Stimulated activated CD4-positive, alpha-beta T cell treated with anti-CD3 and anti-CD28 coated beads, TNF-alpha, amount 100 ng/mL, for 48 hours (primary cell): ENCODE results near the gene KLK15.
"Not testable (repeated sequence)": the region's sequence is repeated elsewhere in the genome, so short reads cannot be mapped to it uniquely, and the experiment has no call there.

Source experiments
- DNase-seq, 3 donors: peaks; one replicate each; pipeline ENCODE4 v3.0.0-alpha.2; 2020; ENCODE audit warnings: low read depth in 3 of 3

Gene KLK15

GRCh38 chr19:50796128-50796633 lies 37.2 kb downstream of the KLK15 start:
- DNase-seq: no peak

GRCh38 chr19:50795664-50796073 lies 37.7 kb downstream of the KLK15 start:
- DNase-seq: no peak

- no peak for DNase-seq
Observed at GRCh38 chr19:50794876-50795663, 38.3 kb downstream of the KLK15 start.

- no peak for DNase-seq
Observed at GRCh38 chr19:50794074-50794875, 39.1 kb downstream of the KLK15 start.

- no peak for DNase-seq
Observed at GRCh38 chr19:50793558-50794065, 39.8 kb downstream of the KLK15 start.

- DNase-seq: no peak
Observed at GRCh38 chr19:50792272-50793250, 40.8 kb downstream of the KLK15 start.

GRCh38 chr19:50791594-50792271 lies 41.6 kb downstream of the KLK15 start:
- DNase-seq: no peak

GRCh38 chr19:50790922-50791467 lies 42.4 kb downstream of the KLK15 start:
- no peak for DNase-seq

- DNase-seq: no peak
Observed at GRCh38 chr19:50790396-50790795, 43.0 kb downstream of the KLK15 start, which contains the start of gene ACP4. Gene ACP4, plus strand, starts transcription at chr19:50790415. Its CDS starts 0 bp downstream, at chr19:50790415.

GRCh38 chr19:50785329-50785728 lies 48.0 kb downstream of the KLK15 start:
- DNase-seq: no peak

- no peak for DNase-seq
Observed at GRCh38 chr19:50784710-50785109, 48.7 kb downstream of the KLK15 start.

- DNase-seq: not testable (repeated sequence)
Observed at GRCh38 chr19:50783848-50784152, 49.6 kb downstream of the KLK15 start.

GRCh38 chr19:50780753-50781435 lies 52.5 kb downstream of the KLK15 start:
- DNase-seq: no peak

GRCh38 chr19:50779504-50780457 lies 53.6 kb downstream of the KLK15 start:
- DNase-seq: no peak

GRCh38 chr19:50778906-50779430 lies 54.4 kb downstream of the KLK15 start:
- DNase-seq: no peak

GRCh38 chr19:50777830-50778303 lies 55.5 kb downstream of the KLK15 start:
- no peak for DNase-seq

GRCh38 chr19:50777261-50777660 lies 56.1 kb downstream of the KLK15 start:
- DNase-seq: no peak

- no peak for DNase-seq
Observed at GRCh38 chr19:50776131-50776530, 57.2 kb downstream of the KLK15 start.
